Stimulated activated CD4-positive, alpha-beta T cell treated with anti-CD3 and anti-CD28 coated beads, Interleukin-4, amount 100 ng/mL, for 1 hour (primary cell): ENCODE measurements around the gene DPPA4.

Source experiments
- DNase-seq: peaks from one replicate; pipeline ENCODE4 v3.0.0-alpha.2; 2020

The DPPA4 gene

GRCh38 chr3:109336291-109336861 lies 970 bp downstream of the DPPA4 start:
- peak; percentile 3 for DNase-seq

- DNase-seq: no peak
These were observed 2.8 kb downstream of the DPPA4 start for GRCh38 chr3:109334572-109334971.

- no peak for DNase-seq
These were observed 5.7 kb downstream of the DPPA4 start for GRCh38 chr3:109331692-109332091.

DNA sequence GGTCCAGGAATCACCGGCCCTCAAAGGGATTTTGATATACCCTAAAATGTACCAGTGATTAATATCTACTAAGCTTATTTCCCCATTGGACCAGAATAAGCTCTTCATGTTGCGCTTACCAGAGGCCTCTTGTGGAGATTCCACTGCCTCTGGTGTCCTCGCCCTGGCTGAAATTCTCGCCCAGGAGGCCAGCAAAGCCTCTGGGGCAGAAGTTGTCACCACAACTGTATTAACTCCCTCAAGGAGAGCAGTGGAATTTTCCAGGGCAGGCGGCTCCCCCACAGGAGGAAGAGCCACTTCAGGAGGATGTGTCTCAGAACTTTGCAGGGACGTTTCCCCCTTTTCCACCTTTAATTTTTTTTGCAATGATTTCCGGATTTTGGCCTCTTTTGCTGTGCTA lies 6.9 kb downstream of the DPPA4 start:
- DNase-seq: no peak

DNA sequence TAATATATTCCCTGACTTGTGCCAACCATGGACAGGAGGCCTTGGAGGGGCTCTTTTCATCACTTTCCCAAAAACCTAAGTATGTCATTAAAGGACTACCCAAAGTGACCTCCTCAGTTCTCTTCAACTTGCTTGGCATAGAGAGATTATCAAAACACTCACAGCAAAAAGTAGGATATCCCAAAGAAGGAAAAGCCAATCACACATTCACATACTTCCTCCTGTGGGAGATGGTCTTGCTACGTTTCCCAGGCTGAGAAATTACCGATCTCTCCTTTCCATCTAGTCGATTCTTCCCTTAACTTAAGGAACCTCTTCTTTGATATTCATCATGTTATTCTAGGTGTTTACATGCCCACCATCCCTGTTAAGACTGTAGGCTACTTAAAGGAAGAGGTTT lies 9.1 kb downstream of the DPPA4 start:
- DNase-seq: no peak

DNA sequence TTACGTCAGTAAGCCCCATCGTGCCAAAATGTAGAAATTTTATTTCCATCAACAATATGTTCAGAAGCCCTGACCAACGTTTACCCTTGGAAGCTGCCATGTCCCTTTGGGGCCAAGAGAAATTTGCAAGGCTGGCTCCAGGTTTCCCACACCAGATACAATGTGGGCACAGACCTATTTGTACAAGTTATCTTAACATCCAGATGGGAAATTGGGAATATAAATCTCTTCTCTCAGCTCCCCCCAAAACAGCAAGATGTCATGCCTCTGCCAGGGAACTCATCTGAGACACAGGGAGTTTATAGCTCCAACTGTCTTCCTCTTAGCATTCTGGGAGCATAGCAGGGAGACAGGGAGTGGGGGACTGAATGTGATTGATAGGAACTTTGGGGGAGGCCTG lies 11.7 kb downstream of the DPPA4 start:
- DNase-seq: no peak

DNA sequence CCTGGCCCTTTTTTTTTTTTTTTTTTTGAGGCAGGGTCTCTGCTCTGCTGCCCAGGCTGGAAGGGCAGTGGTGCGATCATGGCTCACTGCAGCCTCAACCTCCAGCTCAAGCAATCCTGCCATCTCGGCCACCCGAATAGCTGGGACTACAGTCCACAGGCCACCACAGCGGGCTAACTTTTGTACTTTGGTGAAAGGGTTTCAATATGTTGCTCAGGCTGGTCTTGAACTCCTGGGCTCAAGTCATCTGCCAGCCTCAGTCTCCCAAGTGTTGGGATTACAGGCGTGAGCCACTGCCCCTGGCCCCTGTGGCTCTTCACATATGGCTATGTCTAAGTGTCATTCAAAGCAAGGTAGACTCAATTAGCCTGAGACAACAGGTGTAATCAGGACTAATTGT lies 12.2 kb downstream of the DPPA4 start:
- DNase-seq: no peak

GRCh38 chr3:109316162-109316730 lies 21.1 kb downstream of the DPPA4 start, which contains the start of gene DPPA2:
DPPA2 (minus strand) TSS chr3:109316517; CDS start chr3:109314542, 1,975 bp downstream.
- no peak for DNase-seq

DNA sequence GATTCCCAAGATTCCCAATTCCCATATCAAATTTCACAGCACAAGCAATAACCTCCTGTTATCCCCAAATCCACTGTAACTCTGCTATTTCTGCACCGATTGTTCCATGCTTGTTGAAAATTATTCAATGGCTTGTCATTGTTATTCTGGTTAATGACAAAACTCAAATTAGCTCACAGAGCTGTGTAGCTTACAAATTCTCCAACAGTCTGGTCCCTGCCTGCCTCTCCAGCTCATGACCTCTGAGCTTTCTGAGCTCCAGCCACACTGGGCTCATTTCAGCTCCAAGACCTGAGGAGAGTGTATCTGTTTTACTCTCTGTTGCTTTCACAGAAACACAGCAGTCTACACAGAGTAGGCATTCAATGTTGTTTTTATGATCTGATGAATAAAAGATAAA lies 24.3 kb downstream of the DPPA4 start:
- no peak for DNase-seq

DNA sequence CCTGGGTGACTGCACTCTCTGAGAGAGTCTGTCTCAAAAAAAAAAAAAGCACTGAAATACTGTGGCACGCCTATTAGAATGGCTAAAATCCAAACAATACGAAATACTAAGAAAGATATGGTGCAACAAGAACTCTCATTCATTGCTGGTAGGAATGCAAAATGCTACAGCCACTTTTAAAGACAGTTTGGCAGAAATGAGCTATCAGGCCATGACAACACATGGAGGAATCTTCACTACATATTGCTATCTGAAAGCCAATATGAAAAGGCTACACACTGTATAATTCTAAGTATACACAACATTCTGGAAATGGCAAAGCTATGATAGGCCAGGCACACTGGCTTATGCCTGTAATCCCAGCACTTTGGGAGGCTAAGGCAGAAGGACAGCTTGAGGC lies 39.9 kb downstream of the DPPA4 start:
- DNase-seq: no peak

DNA sequence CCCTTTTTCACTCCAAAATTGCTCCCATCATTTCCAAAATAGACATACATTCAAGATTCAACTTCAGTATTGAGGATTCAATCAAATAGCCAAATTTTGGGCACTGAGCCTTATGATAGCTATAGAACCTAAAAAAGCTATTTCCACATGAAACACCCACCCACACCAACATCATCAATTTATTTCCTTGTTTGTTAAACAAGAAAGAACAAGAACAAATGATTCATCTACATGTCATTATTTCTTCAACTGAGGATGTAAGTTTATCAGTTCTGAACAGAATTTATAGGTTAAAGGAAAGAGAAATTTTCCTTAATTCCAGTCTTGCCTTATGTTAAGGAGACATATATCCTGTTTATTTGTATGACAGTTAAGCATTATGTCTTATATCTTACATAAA lies 53.3 kb downstream of the DPPA4 start:
- DNase-seq: no peak

DNA sequence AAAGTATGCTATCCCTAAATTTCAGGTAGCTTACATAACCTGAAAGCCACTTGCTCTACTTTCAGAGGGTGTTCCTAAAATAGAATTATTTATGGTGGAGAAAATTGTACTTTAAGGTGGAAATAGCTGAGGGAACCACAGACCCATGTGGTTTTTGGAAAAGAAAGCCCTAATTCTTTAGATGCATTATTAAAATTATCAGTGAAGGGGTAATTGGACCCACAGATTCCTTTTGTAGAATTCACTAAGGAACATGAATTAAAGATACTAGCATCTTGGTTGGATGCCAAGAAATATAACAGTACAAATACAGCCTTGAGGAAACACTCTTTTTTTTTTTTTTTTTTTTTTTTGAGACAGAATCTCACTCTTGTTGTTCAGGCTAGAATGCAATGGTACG lies 58.8 kb downstream of the DPPA4 start:
- DNase-seq: no peak

DNA sequence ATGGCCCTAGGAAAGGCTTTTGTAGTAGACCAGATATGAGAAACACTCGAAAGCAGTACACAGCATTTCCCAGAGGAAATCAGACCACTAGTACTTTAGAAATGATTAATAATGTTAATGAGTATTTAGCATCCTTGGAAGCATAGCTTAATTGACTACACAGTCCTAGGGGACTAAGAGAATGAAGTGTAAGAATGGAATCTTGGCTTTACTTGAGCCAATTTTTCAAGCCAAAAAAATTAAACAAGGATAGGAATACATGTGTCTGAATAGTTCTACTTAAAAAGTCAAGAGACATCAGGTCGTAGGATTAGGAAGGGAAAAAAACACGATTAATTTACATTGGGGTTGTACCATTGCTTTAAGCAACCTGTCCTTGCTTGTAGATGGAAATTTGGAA lies 59.2 kb downstream of the DPPA4 start:
- DNase-seq: no peak
